ENCODE measurements around the gene MYBL2. TPM values are rescaled to one million over a fixed set of nuclear protein-coding genes. Genes with fewer than 3 reads are reported as not detected.
"Not testable (repeated sequence)": the region's sequence is repeated elsewhere in the genome, so short reads cannot be mapped to it uniquely, and the experiment has no call there.

Gene MYBL2
- 25.7 and 26.1 TPM in 2 replicates for total RNA-seq (2014; rRNA removed; shearing (Covaris generic))
- polyA plus RNA-seq (2014; cell fraction: nucleus; rRNA removed), result 24.3 and 43.4 TPM in 2 replicates

DNA sequence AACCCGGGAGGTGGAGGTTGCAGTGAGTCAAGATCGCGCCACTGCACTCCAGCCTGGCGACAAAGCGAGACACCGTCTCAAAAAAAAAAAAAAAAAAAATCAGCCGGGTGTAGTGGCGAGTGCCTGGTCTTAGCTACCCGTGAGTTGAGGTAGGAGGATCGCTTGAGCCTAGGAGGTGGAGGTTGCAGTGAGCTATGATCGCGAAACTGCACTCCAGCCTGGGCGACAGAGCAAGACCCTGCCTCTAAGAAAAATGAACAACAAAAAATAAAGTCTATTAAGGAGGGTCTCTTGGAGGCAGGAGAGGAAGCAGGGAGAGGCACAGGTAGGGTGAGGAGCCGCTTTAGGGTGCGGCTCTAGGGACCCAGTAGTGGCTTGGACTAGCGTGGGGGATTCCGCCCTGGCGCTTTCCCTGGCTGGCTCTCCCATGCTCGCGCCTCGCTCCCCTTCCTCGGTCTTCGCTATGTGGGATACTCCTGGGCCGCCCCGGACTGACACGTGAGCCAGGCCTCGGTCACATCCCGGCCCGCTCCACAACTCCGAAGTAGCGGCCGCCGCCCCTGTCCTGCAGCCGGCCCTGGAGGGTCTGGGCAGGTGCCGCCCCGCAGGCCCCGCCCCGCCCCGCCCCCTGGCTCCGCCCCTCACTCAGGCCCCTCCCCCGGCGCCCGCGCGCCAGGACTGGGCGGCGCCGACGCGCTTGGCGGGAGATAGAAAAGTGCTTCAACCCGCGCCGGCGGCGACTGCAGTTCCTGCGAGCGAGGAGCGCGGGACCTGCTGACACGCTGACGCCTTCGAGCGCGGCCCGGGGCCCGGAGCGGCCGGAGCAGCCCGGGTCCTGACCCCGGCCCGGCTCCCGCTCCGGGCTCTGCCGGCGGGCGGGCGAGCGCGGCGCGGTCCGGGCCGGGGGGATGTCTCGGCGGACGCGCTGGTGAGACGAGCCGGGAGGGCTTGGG lies at the start of gene MYBL2:
Gene MYBL2, plus strand, starts transcription at position 739 of the 953 bp plus-strand sequence. Its CDS starts 170 bp downstream, at position 909.
- peak; percentile 65 for DNase-seq (ENCODE audit: extremely low read depth, low read depth)

GRCh38 chr20:43631598-43631997 lies 35.3 kb upstream of the MYBL2 start:
- no peak for DNase-seq (ENCODE audit: extremely low read depth, low read depth)

DNA sequence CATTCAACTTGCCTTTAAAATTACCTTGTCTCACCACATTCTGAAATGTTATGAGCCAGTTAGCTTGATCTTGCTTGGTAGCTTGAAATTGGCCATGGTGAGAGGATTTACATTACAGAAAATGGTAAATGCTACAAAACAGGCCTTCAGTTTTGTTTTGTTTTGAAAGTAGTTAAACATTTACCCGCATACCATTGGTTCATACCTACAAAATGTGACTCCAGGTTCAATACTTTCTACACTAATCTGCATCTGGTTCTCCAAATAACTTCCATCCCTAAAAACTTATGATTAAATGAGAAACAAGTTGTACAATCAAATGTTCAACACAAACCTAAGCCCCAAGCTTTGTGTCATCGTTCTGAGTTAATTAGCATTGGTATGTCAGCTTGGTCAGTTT lies 30.5 kb upstream of the MYBL2 start:
- DNase-seq (ENCODE audit: extremely low read depth, low read depth), result no peak

DNA sequence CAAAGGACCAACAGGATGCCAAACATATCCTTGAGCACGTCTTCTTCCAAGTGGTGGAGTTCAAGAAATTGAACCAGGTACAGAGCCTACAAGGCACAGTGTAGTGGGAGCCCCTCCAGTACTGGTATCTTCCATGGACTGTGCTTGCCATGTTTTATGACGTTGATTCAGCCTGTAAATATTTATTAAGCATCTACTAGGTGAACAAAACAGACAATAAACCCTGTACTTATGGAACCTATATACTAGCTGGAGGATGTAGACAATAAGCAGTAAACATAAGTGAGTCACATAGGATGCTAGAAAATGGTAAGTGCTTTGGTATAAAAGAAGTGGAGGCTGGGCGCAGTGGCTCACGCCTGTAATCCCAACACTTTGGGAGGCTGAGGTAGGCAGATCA lies 24.4 kb upstream of the MYBL2 start:
- DNase-seq (ENCODE audit: extremely low read depth, low read depth), result no peak

GRCh38 chr20:43650997-43651525 lies 15.9 kb upstream of the MYBL2 start:
- DNase-seq (ENCODE audit: extremely low read depth, low read depth), result no peak

DNA sequence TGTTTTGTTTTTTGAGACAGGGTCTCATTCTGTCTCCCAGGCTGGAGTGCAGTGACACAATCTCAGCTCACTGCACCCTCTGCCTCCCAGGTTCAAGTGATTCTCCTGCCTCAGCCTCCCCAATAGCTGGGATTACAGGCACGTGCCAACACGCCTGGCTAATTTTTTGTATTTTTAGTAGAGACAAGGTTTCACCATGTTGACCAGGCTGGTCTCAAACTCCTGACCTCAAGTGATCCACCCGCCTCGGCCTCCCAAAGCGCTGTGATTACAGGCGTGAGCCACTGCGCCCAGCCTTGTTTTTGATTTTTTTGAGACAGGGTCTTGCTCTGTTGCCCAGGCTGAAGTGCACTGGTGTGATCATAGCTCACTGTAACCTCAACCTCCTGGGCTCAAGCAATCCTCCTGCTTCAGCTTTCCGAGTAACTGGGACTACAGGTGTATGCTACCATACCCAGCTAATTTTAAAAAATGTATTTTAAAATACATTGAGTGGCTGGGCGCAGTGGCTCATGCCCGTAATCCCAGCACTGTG lies 15.2 kb upstream of the MYBL2 start:
- DNase-seq (ENCODE audit: extremely low read depth, low read depth), result not testable (repeated sequence)

DNA sequence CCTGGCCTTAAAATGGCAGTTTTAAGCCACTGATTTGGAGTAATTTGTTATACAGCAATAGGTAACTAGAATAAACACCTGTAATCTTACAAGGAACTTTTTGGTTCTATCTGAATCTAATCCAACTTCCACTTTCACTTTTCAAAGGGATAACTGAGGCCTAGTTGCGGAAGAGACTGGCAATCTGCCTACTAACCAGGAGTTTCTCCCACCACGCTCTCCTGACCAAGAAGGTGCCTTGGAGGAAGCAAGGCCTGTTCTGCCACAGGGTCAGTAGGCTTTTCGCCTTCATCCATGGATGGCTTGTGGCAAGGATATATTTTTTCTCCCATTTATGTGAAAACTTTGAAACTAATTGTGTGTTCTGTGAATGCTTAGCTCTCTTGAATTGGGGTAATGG lies 12.9 kb upstream of the MYBL2 start:
- DNase-seq (ENCODE audit: extremely low read depth, low read depth), result no peak

GRCh38 chr20:43655176-43655575 lies 11.7 kb upstream of the MYBL2 start:
- not testable (repeated sequence) for DNase-seq (ENCODE audit: extremely low read depth, low read depth)

DNA sequence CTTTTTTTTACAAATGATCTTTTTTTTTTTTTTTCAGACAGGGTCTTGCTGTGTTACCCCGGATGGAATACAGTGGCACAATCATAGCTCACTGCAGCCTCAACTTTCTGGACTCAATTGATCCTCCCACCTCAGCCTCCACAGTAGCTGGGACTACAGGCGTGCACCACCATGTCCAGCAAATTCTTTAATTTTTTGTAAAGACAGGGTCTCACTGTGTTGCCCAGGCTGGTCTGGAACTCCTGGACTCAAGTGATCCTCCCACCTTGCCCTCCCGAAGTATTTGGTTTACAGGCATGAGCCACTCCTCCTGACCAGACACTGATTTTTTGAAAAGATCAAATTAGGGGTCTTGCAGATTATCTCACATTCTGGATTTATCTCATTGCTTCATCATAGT lies 11.0 kb upstream of the MYBL2 start:
- no peak for DNase-seq (ENCODE audit: extremely low read depth, low read depth)

- DNase-seq (ENCODE audit: extremely low read depth, low read depth), result no peak
Measured at GRCh38 chr20:43658069-43658722, 8.7 kb upstream of the MYBL2 start.

- no peak for DNase-seq (ENCODE audit: extremely low read depth, low read depth)
Measured at GRCh38 chr20:43658723-43659419, 8.0 kb upstream of the MYBL2 start.

DNA sequence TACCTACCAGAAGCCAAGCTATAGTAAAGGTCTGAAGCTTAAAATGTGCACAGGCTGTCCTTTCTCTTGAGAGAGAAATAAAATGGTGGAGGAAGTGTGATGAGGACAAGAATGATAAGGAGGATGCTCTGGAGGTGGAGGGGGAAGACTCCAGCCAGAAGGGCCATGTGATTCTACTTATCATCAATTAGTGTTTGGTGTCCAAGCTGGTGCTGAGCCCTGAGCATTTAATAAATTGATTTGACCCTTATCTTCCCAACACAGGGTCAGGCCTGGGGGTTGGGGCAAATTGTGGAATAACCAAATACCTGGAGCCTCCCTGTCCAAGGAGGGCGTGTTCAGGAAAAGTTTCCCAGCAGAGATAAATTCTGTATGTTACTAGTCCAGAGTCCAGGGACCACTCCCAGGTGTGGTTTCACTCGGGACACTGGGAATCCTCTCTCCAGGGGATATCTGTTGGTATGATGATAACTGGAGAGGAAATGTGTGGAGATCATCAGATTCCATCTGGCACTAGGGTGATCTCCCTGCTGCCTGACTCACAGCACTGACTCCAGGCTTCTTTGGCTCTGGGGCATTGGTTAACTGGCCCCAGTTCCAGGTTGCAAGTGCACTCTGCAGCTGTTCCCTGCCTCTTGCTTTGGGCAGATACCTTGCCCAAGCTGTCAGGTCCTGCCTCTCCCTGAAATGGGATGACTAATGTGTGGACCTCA lies 3.8 kb upstream of the MYBL2 start:
- DNase-seq (ENCODE audit: extremely low read depth, low read depth), result no peak

- DNase-seq (ENCODE audit: extremely low read depth, low read depth), result no peak
Measured at GRCh38 chr20:43665466-43666176, 1.3 kb upstream of the MYBL2 start.

DNA sequence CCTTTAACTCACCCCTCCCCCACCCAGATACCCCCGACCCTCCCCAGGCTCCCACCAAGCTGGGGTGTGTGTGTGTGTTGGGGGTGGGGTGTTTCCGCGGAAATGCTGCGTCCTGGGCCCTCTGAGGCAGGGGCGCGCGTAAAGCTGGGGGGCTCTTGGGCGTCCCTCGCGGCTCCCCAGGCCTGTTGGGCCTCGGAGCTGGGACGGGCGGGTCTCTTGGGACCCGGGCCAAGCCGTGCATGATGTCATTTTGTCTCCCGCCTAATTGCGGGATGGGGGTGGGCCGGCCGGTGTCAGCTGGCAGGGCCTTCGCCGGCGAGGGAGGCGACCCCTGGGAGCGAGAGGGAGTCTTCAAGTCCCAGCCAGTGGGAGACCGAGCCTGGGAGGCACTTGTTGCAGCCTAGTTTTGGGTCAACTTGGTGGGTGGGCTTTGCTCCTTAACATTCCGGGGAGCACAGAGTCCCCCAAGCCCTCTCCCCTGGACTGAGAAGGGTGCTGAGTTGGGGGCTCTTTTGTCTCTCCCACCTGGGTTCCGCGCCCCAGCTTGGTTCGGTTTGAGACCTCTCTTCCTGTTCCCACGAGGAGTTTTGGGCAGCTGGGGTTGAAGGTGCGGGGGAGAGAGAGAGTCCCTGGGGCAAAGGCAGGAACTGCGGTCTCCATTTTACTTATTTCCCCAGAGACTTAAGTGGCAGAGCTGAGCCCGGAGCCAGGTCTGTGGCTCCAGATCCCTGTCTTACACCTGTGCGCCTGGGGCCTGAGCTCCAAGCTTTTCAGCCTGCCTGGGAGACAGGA lies 623 bp downstream of the MYBL2 start:
- no peak for DNase-seq (ENCODE audit: extremely low read depth, low read depth)

- no peak for DNase-seq (ENCODE audit: extremely low read depth, low read depth)
Measured at GRCh38 chr20:43669332-43669731, 2.4 kb downstream of the MYBL2 start.

GRCh38 chr20:43670423-43670822 lies 3.5 kb downstream of the MYBL2 start:
- no peak for DNase-seq (ENCODE audit: extremely low read depth, low read depth)

DNA sequence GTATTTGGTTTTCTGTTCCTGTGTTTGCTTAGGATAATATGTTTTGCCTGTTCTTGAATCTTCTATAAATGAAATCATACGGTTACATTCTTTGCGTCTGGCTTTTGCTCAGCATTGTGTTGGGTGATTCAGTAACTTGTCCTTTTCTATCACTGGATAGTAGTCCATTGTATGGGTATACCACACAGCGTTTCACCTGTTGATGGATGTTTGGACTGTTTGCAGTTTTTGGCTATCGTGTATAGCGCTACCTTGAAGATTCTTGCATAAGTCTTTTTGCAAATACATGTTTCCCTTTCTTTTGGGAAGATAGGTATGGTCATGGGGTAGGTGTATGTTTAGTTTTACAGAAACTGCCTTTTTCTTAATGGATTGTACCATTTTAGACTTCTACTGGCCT lies 9.5 kb downstream of the MYBL2 start:
- no peak for DNase-seq (ENCODE audit: extremely low read depth, low read depth)

DNA sequence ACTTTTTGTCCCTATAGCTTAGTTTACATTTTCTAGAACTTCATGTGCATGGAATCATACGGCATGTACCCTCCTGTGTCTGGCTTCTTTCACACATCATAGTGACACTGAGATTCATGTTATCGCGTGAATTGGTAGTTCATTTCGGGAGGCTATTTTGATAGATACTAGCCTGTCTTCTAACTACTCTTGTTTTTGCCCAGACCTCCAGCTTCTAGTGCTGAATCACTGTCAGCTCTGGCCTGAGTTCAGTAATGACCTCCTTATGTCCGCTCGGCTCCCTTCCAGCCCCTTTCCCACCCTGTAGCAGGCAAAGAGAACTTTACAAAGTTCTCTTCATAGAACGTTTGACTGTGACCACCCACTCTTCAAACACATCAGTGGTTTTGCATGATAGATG lies 14.1 kb downstream of the MYBL2 start:
- DNase-seq (ENCODE audit: extremely low read depth, low read depth), result no peak

All from NCI-H460 (cell line).